ENCODE results near the gene FOXN4. TPM values are rescaled to one million over a fixed set of nuclear protein-coding genes. Genes with fewer than 3 reads are reported as not detected.

FOXN4 gene, protein sequence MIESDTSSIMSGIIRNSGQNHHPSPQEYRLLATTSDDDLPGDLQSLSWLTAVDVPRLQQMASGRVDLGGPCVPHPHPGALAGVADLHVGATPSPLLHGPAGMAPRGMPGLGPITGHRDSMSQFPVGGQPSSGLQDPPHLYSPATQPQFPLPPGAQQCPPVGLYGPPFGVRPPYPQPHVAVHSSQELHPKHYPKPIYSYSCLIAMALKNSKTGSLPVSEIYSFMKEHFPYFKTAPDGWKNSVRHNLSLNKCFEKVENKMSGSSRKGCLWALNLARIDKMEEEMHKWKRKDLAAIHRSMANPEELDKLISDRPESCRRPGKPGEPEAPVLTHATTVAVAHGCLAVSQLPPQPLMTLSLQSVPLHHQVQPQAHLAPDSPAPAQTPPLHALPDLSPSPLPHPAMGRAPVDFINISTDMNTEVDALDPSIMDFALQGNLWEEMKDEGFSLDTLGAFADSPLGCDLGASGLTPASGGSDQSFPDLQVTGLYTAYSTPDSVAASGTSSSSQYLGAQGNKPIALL
- total RNA-seq (2016; rRNA removed; fragmentation: Illumina TruSeq; extraction: Trizol) = 0.11 and 0.13 TPM in 2 replicates
- total RNA-seq (2016; cell fraction: cytosol; rRNA removed; fragmentation: Illumina TruSeq; extraction: Trizol; ENCODE audit: low read depth) = not detected in 2 replicates
- total RNA-seq (2016; cell fraction: insoluble cytoplasmic fraction; rRNA removed; fragmentation: Illumina TruSeq; extraction: Trizol) = 0.04 and 0.12 TPM in 2 replicates
- 0.14 and 0.22 TPM in 2 replicates for total RNA-seq (2016; cell fraction: membrane; rRNA removed; fragmentation: Illumina TruSeq; extraction: Trizol)
- not detected in 2 replicates for total RNA-seq (2016; cell fraction: nucleus; rRNA removed; fragmentation: Illumina TruSeq; extraction: Trizol)
- not detected in 2 replicates for polyA plus RNA-seq (2011; rRNA removed)
- not detected in 2 replicates for polyA plus RNA-seq (2011; cell fraction: cytosol; rRNA removed)
- polyA plus RNA-seq (2011; cell fraction: nucleus; rRNA removed) = 0.13 TPM in 1 of 2 replicates, not detected in the other
- not detected in 2 replicates for polyA plus RNA-seq (2012)
- 0.03 TPM in 1 of 2 replicates, not detected in the other for polyA plus RNA-seq (2016; cell fraction: cytosol; fragmentation: Illumina TruSeq; extraction: Trizol; ENCODE audit: low read depth)
- polyA plus RNA-seq (2016; cell fraction: insoluble cytoplasmic fraction; fragmentation: Illumina TruSeq; extraction: Trizol; ENCODE audit: low read depth) = 0.21 and 0.37 TPM in 2 replicates
- polyA plus RNA-seq (2016; cell fraction: membrane; fragmentation: Illumina TruSeq; extraction: Trizol; ENCODE audit: low read depth) = 0.07 TPM in 2 replicates
- polyA plus RNA-seq (2016; cell fraction: nucleus; fragmentation: Illumina TruSeq; extraction: Trizol; ENCODE audit: insufficient read depth, low read depth) = 0.41 TPM in 1 of 2 replicates, not detected in the other
- polyA minus RNA-seq (2011; rRNA and poly(A)+ RNA removed; ENCODE audit: low replicate concordance) = 0.33 TPM in 1 of 2 replicates, not detected in the other
- polyA minus RNA-seq (2011; cell fraction: cytosol; rRNA and poly(A)+ RNA removed) = not detected in 2 replicates
- not detected in 2 replicates for polyA minus RNA-seq (2011; cell fraction: nucleus; rRNA and poly(A)+ RNA removed)
- not detected for Bru-seq, nascent RNA
- percentile 9 among the genes with signal in this experiment for BruChase-seq, experiment 1, labeled RNA remaining after a 6-hour chase
- BruChase-seq, experiment 2, labeled RNA remaining after a 2-hour chase = percentile 6 among the genes with signal in this experiment
- long read RNA-seq, experiment 1, partial matches to known transcripts = 1 of 1 reads
- long read RNA-seq, experiment 1, other reads (novel, unspliced or antisense) = 0 of 1 reads
- long read RNA-seq, experiment 2 = 0 reads

DNA sequence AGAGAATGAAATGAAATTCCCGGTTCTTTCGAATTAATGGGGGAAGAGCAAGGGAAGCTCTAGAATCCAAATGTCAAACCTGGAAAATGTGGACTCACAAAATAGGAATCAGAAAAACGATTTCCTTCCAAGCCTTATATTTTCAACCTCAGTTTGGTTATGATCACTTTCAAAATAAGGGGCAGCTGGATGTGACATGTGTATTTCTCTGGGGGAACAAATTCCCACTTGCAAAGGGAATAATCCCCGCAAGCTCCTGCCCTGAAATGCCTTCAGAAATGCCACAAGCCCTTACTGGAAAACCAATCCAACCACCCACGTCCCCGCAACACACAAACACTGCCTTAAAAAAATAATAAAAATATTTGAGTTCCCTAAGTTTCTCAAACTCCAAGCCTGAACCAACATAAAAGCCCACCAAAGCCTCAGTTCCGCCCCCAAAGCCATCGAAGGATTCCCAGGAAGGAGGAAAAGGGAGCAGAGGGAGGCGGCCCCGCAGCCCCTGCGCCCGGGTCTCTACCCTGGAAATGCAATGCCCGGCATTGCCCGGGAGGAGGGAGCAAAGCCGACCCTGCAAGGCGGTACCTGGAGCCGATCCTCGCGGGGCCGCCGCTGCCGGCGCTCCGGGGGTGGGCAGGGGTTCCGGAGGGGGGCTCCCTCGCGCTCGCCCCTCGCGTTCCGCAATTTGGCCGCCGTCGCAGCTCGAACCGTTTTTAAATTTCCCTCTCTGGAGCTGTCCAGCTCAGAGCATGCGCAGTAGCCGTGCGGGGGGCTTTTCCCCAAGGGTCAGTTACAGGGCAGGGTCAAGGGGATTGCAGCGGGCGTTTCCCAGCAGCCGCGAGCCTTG lies at the start of gene FOXN4:
Gene FOXN4, minus strand, starts transcription at position 751 of the 847 bp plus-strand sequence. CDS start 963 bp downstream, outside the sequence.
- intact Hi-C loops (cut with micrococcal nuclease; ENCODE audit: unreplicated experiment) = no loop called here
- Histone ChIP-seq H4K20me1 (ENCODE audit: insufficient read depth, low read length) (no peaks in the 10 kb centered on the region), H3K36me3 (replicated peaks in 1 of 2; ENCODE audit: control insufficient read depth in 1 of 2, insufficient read depth in 2 of 2, low read length in 2 of 2) (no peaks in the 10 kb centered on the region), H3K4me1 (ENCODE audit: insufficient read depth, low read length) (peaks cover 36% of the 10 kb centered on the region), H3K9ac (ENCODE audit: insufficient read depth, low read depth, low read length) (no peak within 1 kb of the TSS), H2AFZ (ENCODE audit: low read length) (no peak within 1 kb of the TSS), H3K27ac (ENCODE audit: extremely low read length, insufficient read depth, low read length) (no peak within 1 kb of the TSS), H3K4me2 (ENCODE audit: low read depth, low read length) (peak within 1 kb of the TSS; percentile 81), H3K79me2 (ENCODE audit: insufficient read depth, low read length) (no peaks in the 10 kb centered on the region), H3K27me3 (ENCODE audit: control insufficient read depth in 1 of 2, insufficient read depth in 2 of 2, low read length in 2 of 2) (peaks cover 3 to 55% of the 10 kb centered on the region in 2 experiments), H3K9me3 (ENCODE audit: low read length) (no peaks in the 10 kb centered on the region), H3K4me3 (replicated peaks in 1 of 3; ENCODE audit: insufficient read depth in 1 of 3, low read depth in 2 of 3, low read length in 3 of 3) (peak within 1 kb of the TSS; percentile 32 to 62 (median 35); a peak in 2 of 6 replicates)
- BruUV-seq (replicated peaks) = no TSS peak
- ChIA-PET CTCF (ENCODE audit: low intra/inter-chr PET ratio, low total read pairs) (no interaction called here), POLR2A (no interaction called here)
- DNase-seq (ENCODE audit: low spot score) = no peak
- WGBS (ENCODE audit: low lambda C conversion rate) = 3% methylated on average over 17 of the region's 43 CpGs
- ATAC-seq = peak; percentile 51
- in situ Hi-C loops (cut with HindIII; ENCODE audit: extremely low pct_ligation_motif_present, low pct_unique_long_range_greater_than_20kb) = no loop called here
- no peak for FAIRE-seq
- TF ChIP-seq, protein P1, sequence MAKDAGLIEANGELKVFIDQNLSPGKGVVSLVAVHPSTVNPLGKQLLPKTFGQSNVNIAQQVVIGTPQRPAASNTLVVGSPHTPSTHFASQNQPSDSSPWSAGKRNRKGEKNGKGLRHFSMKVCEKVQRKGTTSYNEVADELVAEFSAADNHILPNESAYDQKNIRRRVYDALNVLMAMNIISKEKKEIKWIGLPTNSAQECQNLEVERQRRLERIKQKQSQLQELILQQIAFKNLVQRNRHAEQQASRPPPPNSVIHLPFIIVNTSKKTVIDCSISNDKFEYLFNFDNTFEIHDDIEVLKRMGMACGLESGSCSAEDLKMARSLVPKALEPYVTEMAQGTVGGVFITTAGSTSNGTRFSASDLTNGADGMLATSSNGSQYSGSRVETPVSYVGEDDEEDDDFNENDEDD (CRISPR knock-in tag; IDR thresholded peaks at IDR 0.05; ENCODE audit: borderline replicate concordance) = peak; percentile 87; the same call in 1 of the 2 replicates
- TF ChIP-seq E2F5 (CRISPR knock-in tag; conservative IDR thresholded peaks at IDR 0.05) = peak; percentile 82
- 0 out of 2 replicates have a peak, but pooled peaks have one; percentile 27 for TF ChIP-seq ZBTB7B (CRISPR knock-in tag; IDR thresholded peaks at IDR 0.05)
- TF ChIP-seq, protein P2, sequence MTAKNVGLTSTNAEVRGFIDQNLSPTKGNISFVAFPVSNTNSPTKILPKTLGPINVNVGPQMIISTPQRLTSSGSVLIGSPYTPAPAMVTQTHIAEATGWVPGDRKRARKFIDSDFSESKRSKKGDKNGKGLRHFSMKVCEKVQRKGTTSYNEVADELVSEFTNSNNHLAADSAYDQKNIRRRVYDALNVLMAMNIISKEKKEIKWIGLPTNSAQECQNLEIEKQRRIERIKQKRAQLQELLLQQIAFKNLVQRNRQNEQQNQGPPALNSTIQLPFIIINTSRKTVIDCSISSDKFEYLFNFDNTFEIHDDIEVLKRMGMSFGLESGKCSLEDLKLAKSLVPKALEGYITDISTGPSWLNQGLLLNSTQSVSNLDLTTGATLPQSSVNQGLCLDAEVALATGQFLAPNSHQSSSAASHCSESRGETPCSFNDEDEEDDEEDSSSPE (CRISPR knock-in tag; IDR thresholded peaks at IDR 0.05) = peak; percentile 89
- TF ChIP-seq CBX2 (IDR thresholded peaks at IDR 0.05; ENCODE audit: low read depth, low read length) = peak; percentile 99
- no peak for TF ChIP-seq CBX2 (CRISPR knock-in tag; IDR thresholded peaks at IDR 0.05; ENCODE audit: low read depth)
- TF ChIP-seq, protein P3, sequence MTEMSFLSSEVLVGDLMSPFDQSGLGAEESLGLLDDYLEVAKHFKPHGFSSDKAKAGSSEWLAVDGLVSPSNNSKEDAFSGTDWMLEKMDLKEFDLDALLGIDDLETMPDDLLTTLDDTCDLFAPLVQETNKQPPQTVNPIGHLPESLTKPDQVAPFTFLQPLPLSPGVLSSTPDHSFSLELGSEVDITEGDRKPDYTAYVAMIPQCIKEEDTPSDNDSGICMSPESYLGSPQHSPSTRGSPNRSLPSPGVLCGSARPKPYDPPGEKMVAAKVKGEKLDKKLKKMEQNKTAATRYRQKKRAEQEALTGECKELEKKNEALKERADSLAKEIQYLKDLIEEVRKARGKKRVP (CRISPR knock-in tag; IDR thresholded peaks at IDR 0.05) = 0 out of 4 replicates have a peak, but pooled peaks of 1 of the 2 experiments have one; percentile 35
- no peak for TF ChIP-seq GFI1 (CRISPR knock-in tag; IDR thresholded peaks at IDR 0.05; ENCODE audit: borderline replicate concordance)
- TF ChIP-seq LCORL (IDR thresholded peaks at IDR 0.05) = no peak
- TF ChIP-seq LCORL (CRISPR knock-in tag; IDR thresholded peaks at IDR 0.05) = no peak
- TF ChIP-seq HNRNPL (IDR thresholded peaks at IDR 0.05; ENCODE audit: low read depth, low read length) = no peak
